HCT116 (cell line): ENCODE data around the gene STAU1. TPM values are rescaled to one million over a fixed set of nuclear protein-coding genes. Genes with fewer than 3 reads are reported as not detected.

Source experiments
- ATAC-seq: fragments of 200-7000 bp; cut with Tn5 transposase; 2 replicates; pipeline ENCODE4 v1.9.1; 2020; ENCODE audit warnings: mild to moderate bottlenecking, moderate library complexity
- BruUV-seq: library from RNA; stranded (reverse); fragments of 400-500 nt; replicated peaks from 2 replicates; lab custom pipeline; 2021; lab: Mats Ljungman, UMichigan
- CTCF ChIA-PET: fragments of 300-600 bp; sonication (Branson Sonifier 250); formaldehyde crosslinking; loops from one replicate; lab custom pipeline; 2021; ENCODE audit warnings: antibody characterized with exemption; lab: Charles Lee
- POLR2A ChIA-PET: fragments of 300-600, 350-600 bp; sonication (Branson Sonifier 250); formaldehyde crosslinking; loops from one replicate; lab custom pipeline; 2021; ENCODE audit warnings: antibody characterized with exemption; lab: Charles Lee
- RAD21 ChIA-PET, 2 experiments: fragments of 300-600 bp; sonication (Branson Sonifier 250); formaldehyde crosslinking; loops; one replicate each; lab custom pipeline; 2023; ENCODE audit warnings: low total read pairs in 2 of 2; ENCODE audit not compliant: uncharacterized antibody in 2 of 2, unreplicated experiment in 2 of 2, low non-redundant PET in 1 of 2; lab: Charles Lee
- DNase-seq: peaks from one replicate; pipeline ENCODE4 v3.0.0-alpha.2; 2010; ENCODE audit warnings: low read depth, low spot score
- H2AFZ ChIP-seq: fragments of 200-600 bp; shearing (Covaris generic), sonication (generic); 2 replicates; pipeline ENCODE4 v1.6.1; 2017; ENCODE audit warnings: low read depth, mixed run types, mixed read lengths, antibody characterized with exemption, low read length; ENCODE audit not compliant: poor library complexity, severe bottlenecking
- H3K27ac ChIP-seq: 2 replicates; pipeline ENCODE4 v1.5.1; 2012; ENCODE audit warnings: low read depth, low read length
- H3K27me3 ChIP-seq: fragments of 200-600 bp; sonication (generic); 2 replicates; pipeline ENCODE4 v1.6.1; 2016; ENCODE audit warnings: mixed run types, low read length, mixed read lengths; ENCODE audit not compliant: insufficient read depth
- H3K36me3 ChIP-seq, 2 experiments: fragments of 200-500 bp in 1 of 2; fragments of 200-600 bp in 1 of 2; sonication (Bioruptor generic) in 1 of 2; sonication (generic) in 1 of 2; 2 replicates each; pipeline versions ENCODE4 v1.5.1 to v1.6.1; 2014 to 2016; ENCODE audit warnings: low read length in 2 of 2, inconsistent platforms in 1 of 2, mixed read lengths in 1 of 2, mixed run types in 1 of 2; ENCODE audit not compliant: insufficient read depth in 2 of 2, control insufficient read depth in 1 of 2
- H3K4me1 ChIP-seq, 2 experiments: fragments of 200-600 bp in 1 of 2; sonication (generic) in 1 of 2; 2 replicates each; pipeline versions ENCODE4 v1.5.1 to v1.6.1; 2012 to 2017; ENCODE audit warnings: low read length in 2 of 2, inconsistent platforms in 1 of 2, mild to moderate bottlenecking in 1 of 2, mixed read lengths in 1 of 2, mixed run types in 1 of 2, moderate library complexity in 1 of 2; ENCODE audit not compliant: insufficient read depth in 2 of 2, control insufficient read depth in 1 of 2
- H3K4me2 ChIP-seq: fragments of 200-600 bp; sonication (generic); 2 replicates; pipeline ENCODE4 v1.6.1; 2017; ENCODE audit warnings: mixed run types, low read length, mixed read lengths
- H3K4me3 ChIP-seq, 2 experiments: fragments of 200-600 bp in 1 of 2; sonication (generic) in 1 of 2; replicated peaks in 1 of 2; 2 replicates each; pipeline ENCODE4 v1.5.1; 2011 to 2016; ENCODE audit warnings: low read length in 2 of 2, control low read depth in 1 of 2, low read depth in 1 of 2, mild to moderate bottlenecking in 1 of 2, mixed read lengths in 1 of 2, mixed run types in 1 of 2
- H3K79me2 ChIP-seq: fragments of 200-600 bp; sonication (generic); 2 replicates; pipeline ENCODE4 v1.6.1; 2017; ENCODE audit warnings: mild to moderate bottlenecking, mixed run types, low read length, moderate library complexity, mixed read lengths; ENCODE audit not compliant: insufficient read depth
- H3K9ac ChIP-seq: fragments of 200-600 bp; sonication (generic); 2 replicates; pipeline ENCODE4 v1.6.1; 2016; ENCODE audit warnings: low read length, mixed read lengths
- H3K9me2 ChIP-seq: fragments of 200-600 bp; sonication (generic), shearing (Covaris generic); 2 replicates; pipeline ENCODE4 v1.6.1; 2017; ENCODE audit warnings: mixed run types, mild to moderate bottlenecking, moderate library complexity; ENCODE audit not compliant: insufficient read depth
- H3K9me3 ChIP-seq, 2 experiments: fragments of 200-500 bp in 1 of 2; fragments of 200-600 bp in 1 of 2; sonication (Bioruptor generic) in 1 of 2; sonication (generic) in 1 of 2; 2 replicates each; pipeline ENCODE4 v1.6.1; 2014 to 2017; ENCODE audit warnings: low read length in 2 of 2, mixed read lengths in 2 of 2, inconsistent platforms in 1 of 2, low read depth in 1 of 2, mild to moderate bottlenecking in 1 of 2, mixed run types in 1 of 2, moderate library complexity in 1 of 2; ENCODE audit not compliant: control insufficient read depth in 1 of 2, insufficient read depth in 1 of 2
- H4K20me1 ChIP-seq: fragments of 200-600 bp; sonication (generic), shearing (Covaris generic); 2 replicates; pipeline ENCODE4 v1.6.1; 2017; ENCODE audit warnings: mixed run types, mild to moderate bottlenecking, moderate library complexity; ENCODE audit not compliant: insufficient read depth
- CBX3 ChIP-seq: IDR thresholded peaks from 2 replicates; pipeline ENCODE4 v1.6.1; 2012; ENCODE audit warnings: low read depth
- CEBPB ChIP-seq: IDR thresholded peaks from 2 replicates; pipeline ENCODE4 v1.6.1; 2012; ENCODE audit warnings: low read depth
- EGR1 ChIP-seq: IDR thresholded peaks from 2 replicates; pipeline ENCODE4 v1.6.1; 2012; ENCODE audit warnings: low read depth
- EZH2 ChIP-seq: fragments of 200-600 bp; sonication (generic); IDR thresholded peaks from 2 replicates; pipeline ENCODE4 v1.6.1; 2017; ENCODE audit warnings: antibody characterized with exemption, mixed run types
- POLR2AphosphoS5 ChIP-seq: IDR thresholded peaks from 2 replicates; pipeline ENCODE4 v1.6.1; 2011; ENCODE audit warnings: mild to moderate bottlenecking, low read depth, low read length, moderate library complexity
- RAD21 ChIP-seq: IDR thresholded peaks from 2 replicates; pipeline ENCODE4 v1.6.1; 2012; ENCODE audit warnings: low read depth, mild to moderate bottlenecking
- SP1 ChIP-seq: IDR thresholded peaks from 2 replicates; pipeline ENCODE4 v1.6.1; 2012; ENCODE audit warnings: low read depth
- TCF7L2 ChIP-seq: IDR thresholded peaks from 2 replicates; pipeline ENCODE4 v1.7.0; 2011; ENCODE audit warnings: borderline replicate concordance, inconsistent platforms; ENCODE audit not compliant: insufficient read depth, insufficient read length; ENCODE audit errors: extremely low read depth
- ZFX ChIP-seq: fragments of 450-650 bp; IDR thresholded peaks from 2 replicates; pipeline ENCODE4 v1.6.1; 2017
- ZNF274 ChIP-seq: fragments of 200-500 bp; sonication (Bioruptor generic); IDR thresholded peaks from 2 replicates; pipeline ENCODE4 v1.6.1; 2014; ENCODE audit warnings: mild to moderate bottlenecking, low read depth, low read length, inconsistent platforms
- intact Hi-C: fragments of 100-400 bp; cut with micrococcal nuclease; formaldehyde crosslinking; loops from 2 replicates; pipeline ENCODE4 v1.10.0; 2022
- total RNA-seq: library from RNA; stranded (reverse); gene quantifications from one replicate; pipeline ENCODE4 v1.2.1, GENCODE V29; 2021; ENCODE audit not compliant: unreplicated experiment
- TF ChIP-seq, protein P1 (sequence below), 3 experiments: fragments of 200-600 bp in 1 of 3; sonication (generic) in 1 of 3; IDR thresholded peaks in 2 of 3; conservative IDR thresholded peaks in 1 of 3; 2 replicates each; pipeline ENCODE4 v1.5.1; 2012 to 2017; ENCODE audit warnings: low read depth in 2 of 3, low read length in 2 of 3, antibody characterized with exemption in 1 of 3, borderline replicate concordance in 1 of 3, control low read depth in 1 of 3, mild to moderate bottlenecking in 1 of 3, mixed read lengths in 1 of 3, mixed run types in 1 of 3, moderate library complexity in 1 of 3; ENCODE audit not compliant: insufficient read depth in 1 of 3
- TF ChIP-seq, protein P2 (sequence below): IDR thresholded peaks from 2 replicates; pipeline ENCODE4 v1.6.1; 2012
- TF ChIP-seq, protein P3 (sequence below): IDR thresholded peaks from 2 replicates; pipeline ENCODE4 v1.6.1; 2012; ENCODE audit warnings: low read depth
- TF ChIP-seq, protein P4 (sequence below): IDR thresholded peaks from 2 replicates; pipeline ENCODE4 v1.6.1; 2011; ENCODE audit warnings: mild to moderate bottlenecking, low read length, moderate library complexity; ENCODE audit not compliant: insufficient replicate concordance; ENCODE audit errors: extremely low read depth
- TF ChIP-seq, protein P5 (sequence below): IDR thresholded peaks from 2 replicates; pipeline ENCODE4 v1.6.1; 2012

The STAU1 gene
- total RNA-seq, 1 experiment from 2014 or later = 90.3 TPM

DNA sequence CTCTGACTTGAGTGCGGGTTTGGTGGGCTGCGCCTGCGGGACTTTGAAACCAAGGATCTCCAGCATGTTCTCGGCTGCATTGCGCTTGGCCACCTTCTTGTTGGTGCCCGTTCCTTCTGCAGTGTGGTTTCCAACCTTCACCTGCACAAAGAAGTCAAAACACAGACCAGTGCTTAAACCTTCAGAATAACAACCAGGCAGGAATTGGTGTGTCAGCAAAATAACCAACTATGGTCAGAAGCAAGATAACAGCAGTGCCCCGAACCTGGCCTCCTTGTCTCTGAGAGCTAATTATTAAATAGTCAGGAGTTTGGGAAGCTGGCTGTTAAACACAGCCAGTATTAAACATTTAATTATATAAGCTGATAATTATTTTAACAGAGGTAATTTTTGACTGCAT is 68.1 kb downstream of the STAU1 start:
- no peaks in the 10 kb centered on the region; the same call in 1 of the 2 replicates for H3K79me2 ChIP-seq
- H3K4me1 ChIP-seq = no peaks in the 10 kb centered on the region
- H3K9me2 ChIP-seq = no peaks in the 10 kb centered on the region
- CTCF ChIA-PET = interaction anchor here (1.2 kb wide), 1 partner anchor 13 kb away, joined by 5 read pairs; no protein-coding TSS in a partner anchor
- RAD21 ChIA-PET = no interaction called here
- H3K4me3 ChIP-seq = no peak overlapping the region
- ATAC-seq (no peak), DNase-seq (no peak)
- H2AFZ ChIP-seq = no peak overlapping the region
- no peaks in the 10 kb centered on the region for H3K27me3 ChIP-seq
- intact Hi-C loops = no loop called here
- no peak overlapping the region for H3K9ac ChIP-seq
- no peak overlapping the region for H3K27ac ChIP-seq
- POLR2A ChIA-PET = no interaction called here
- TF ChIP-seq, protein P1, sequence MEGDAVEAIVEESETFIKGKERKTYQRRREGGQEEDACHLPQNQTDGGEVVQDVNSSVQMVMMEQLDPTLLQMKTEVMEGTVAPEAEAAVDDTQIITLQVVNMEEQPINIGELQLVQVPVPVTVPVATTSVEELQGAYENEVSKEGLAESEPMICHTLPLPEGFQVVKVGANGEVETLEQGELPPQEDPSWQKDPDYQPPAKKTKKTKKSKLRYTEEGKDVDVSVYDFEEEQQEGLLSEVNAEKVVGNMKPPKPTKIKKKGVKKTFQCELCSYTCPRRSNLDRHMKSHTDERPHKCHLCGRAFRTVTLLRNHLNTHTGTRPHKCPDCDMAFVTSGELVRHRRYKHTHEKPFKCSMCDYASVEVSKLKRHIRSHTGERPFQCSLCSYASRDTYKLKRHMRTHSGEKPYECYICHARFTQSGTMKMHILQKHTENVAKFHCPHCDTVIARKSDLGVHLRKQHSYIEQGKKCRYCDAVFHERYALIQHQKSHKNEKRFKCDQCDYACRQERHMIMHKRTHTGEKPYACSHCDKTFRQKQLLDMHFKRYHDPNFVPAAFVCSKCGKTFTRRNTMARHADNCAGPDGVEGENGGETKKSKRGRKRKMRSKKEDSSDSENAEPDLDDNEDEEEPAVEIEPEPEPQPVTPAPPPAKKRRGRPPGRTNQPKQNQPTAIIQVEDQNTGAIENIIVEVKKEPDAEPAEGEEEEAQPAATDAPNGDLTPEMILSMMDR (IDR thresholded peaks at IDR 0.05 in 2 of 3, conservative IDR thresholded peaks at IDR 0.05 in 1 of 3; ENCODE audit: borderline replicate concordance in 1 of 3, insufficient read depth in 1 of 3, low read depth in 2 of 3, low read length in 2 of 3) = no peak
- TF ChIP-seq TCF7L2 (no peak), RAD21 (no peak), EGR1 (no peak), CEBPB (no peak), SP1 (no peak), ZNF274 (no peak), EZH2 (no peak), CBX3 (no peak), ZFX (no peak), POLR2AphosphoS5 (no peak)
- TF ChIP-seq, protein P2, sequence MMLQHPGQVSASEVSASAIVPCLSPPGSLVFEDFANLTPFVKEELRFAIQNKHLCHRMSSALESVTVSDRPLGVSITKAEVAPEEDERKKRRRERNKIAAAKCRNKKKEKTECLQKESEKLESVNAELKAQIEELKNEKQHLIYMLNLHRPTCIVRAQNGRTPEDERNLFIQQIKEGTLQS = no peak
- TF ChIP-seq, protein P3, sequence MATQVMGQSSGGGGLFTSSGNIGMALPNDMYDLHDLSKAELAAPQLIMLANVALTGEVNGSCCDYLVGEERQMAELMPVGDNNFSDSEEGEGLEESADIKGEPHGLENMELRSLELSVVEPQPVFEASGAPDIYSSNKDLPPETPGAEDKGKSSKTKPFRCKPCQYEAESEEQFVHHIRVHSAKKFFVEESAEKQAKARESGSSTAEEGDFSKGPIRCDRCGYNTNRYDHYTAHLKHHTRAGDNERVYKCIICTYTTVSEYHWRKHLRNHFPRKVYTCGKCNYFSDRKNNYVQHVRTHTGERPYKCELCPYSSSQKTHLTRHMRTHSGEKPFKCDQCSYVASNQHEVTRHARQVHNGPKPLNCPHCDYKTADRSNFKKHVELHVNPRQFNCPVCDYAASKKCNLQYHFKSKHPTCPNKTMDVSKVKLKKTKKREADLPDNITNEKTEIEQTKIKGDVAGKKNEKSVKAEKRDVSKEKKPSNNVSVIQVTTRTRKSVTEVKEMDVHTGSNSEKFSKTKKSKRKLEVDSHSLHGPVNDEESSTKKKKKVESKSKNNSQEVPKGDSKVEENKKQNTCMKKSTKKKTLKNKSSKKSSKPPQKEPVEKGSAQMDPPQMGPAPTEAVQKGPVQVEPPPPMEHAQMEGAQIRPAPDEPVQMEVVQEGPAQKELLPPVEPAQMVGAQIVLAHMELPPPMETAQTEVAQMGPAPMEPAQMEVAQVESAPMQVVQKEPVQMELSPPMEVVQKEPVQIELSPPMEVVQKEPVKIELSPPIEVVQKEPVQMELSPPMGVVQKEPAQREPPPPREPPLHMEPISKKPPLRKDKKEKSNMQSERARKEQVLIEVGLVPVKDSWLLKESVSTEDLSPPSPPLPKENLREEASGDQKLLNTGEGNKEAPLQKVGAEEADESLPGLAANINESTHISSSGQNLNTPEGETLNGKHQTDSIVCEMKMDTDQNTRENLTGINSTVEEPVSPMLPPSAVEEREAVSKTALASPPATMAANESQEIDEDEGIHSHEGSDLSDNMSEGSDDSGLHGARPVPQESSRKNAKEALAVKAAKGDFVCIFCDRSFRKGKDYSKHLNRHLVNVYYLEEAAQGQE = no peak
- TF ChIP-seq, protein P4, sequence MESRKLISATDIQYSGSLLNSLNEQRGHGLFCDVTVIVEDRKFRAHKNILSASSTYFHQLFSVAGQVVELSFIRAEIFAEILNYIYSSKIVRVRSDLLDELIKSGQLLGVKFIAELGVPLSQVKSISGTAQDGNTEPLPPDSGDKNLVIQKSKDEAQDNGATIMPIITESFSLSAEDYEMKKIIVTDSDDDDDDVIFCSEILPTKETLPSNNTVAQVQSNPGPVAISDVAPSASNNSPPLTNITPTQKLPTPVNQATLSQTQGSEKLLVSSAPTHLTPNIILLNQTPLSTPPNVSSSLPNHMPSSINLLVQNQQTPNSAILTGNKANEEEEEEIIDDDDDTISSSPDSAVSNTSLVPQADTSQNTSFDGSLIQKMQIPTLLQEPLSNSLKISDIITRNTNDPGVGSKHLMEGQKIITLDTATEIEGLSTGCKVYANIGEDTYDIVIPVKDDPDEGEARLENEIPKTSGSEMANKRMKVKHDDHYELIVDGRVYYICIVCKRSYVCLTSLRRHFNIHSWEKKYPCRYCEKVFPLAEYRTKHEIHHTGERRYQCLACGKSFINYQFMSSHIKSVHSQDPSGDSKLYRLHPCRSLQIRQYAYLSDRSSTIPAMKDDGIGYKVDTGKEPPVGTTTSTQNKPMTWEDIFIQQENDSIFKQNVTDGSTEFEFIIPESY = no peak
- TF ChIP-seq, protein P5, sequence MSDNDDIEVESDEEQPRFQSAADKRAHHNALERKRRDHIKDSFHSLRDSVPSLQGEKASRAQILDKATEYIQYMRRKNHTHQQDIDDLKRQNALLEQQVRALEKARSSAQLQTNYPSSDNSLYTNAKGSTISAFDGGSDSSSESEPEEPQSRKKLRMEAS = no peak
- H4K20me1 ChIP-seq = no peaks in the 10 kb centered on the region
- BruUV-seq = no TSS peak
- H3K36me3 ChIP-seq = peaks cover 36 to 51% of the 10 kb centered on the region in 2 experiments
- H3K9me3 ChIP-seq = no peaks in the 10 kb centered on the region
- H3K4me2 ChIP-seq = no peak overlapping the region
